SK-N-SH (cell line): Measurements from ENCODE around the gene CEP250.

Experiments
- FOSL2 ChIP-seq: IDR thresholded peaks from 2 replicates; pipeline ENCODE4 v1.4.0; 2012; ENCODE audit warnings: low read depth, mild to moderate bottlenecking, moderate library complexity, borderline replicate concordance
- FOXJ3 ChIP-seq: sonication (generic); formaldehyde crosslinking; IDR thresholded peaks from 2 replicates; pipeline ENCODE4 v1.5.1; 2020; ENCODE audit warnings: mild to moderate bottlenecking, missing genetic modification reagents
- GABPA ChIP-seq: IDR thresholded peaks from 2 replicates; pipeline ENCODE4 v1.4.0; 2012; ENCODE audit warnings: low read depth, mild to moderate bottlenecking
- JUND ChIP-seq: IDR thresholded peaks from 2 replicates; pipeline ENCODE4 v1.4.0; 2012
- POLR2AphosphoS5 ChIP-seq: IDR thresholded peaks from 2 replicates; pipeline ENCODE4 v1.6.1; 2012; ENCODE audit warnings: low read depth, low read length
- RAD21 ChIP-seq: IDR thresholded peaks from 2 replicates; pipeline ENCODE4 v1.6.1; 2012; ENCODE audit warnings: mild to moderate bottlenecking, low read length
- RFX5 ChIP-seq: IDR thresholded peaks from 2 replicates; pipeline ENCODE4 v1.6.1; 2012; ENCODE audit warnings: mild to moderate bottlenecking, improper control_type of control experiment, low read length
- TAF1 ChIP-seq: IDR thresholded peaks from 2 replicates; pipeline ENCODE4 v1.6.1; 2012; ENCODE audit warnings: low read depth, mild to moderate bottlenecking, low read length, moderate library complexity, borderline replicate concordance
- YY1 ChIP-seq: IDR thresholded peaks from 2 replicates; pipeline ENCODE4 v1.4.0; 2012; ENCODE audit warnings: low read depth, mild to moderate bottlenecking
- TF ChIP-seq, protein P1 (sequence below): fragments of 200-600 bp; sonication (generic); IDR thresholded peaks from 2 replicates; pipeline ENCODE4 v1.6.1; 2017; ENCODE audit warnings: antibody characterized with exemption, mild to moderate bottlenecking, moderate library complexity
- TF ChIP-seq, protein P2 (sequence below): IDR thresholded peaks from 2 replicates; pipeline ENCODE4; 2012
- TF ChIP-seq, protein P3 (sequence below): IDR thresholded peaks from 2 replicates; pipeline ENCODE4 v1.4.0; 2012; ENCODE audit warnings: low read depth, borderline replicate concordance
- TF ChIP-seq, protein P4 (sequence below): IDR thresholded peaks from 2 replicates; pipeline ENCODE4 v1.6.1; 2012; ENCODE audit warnings: mild to moderate bottlenecking, low read depth, low read length, moderate library complexity

DNA sequence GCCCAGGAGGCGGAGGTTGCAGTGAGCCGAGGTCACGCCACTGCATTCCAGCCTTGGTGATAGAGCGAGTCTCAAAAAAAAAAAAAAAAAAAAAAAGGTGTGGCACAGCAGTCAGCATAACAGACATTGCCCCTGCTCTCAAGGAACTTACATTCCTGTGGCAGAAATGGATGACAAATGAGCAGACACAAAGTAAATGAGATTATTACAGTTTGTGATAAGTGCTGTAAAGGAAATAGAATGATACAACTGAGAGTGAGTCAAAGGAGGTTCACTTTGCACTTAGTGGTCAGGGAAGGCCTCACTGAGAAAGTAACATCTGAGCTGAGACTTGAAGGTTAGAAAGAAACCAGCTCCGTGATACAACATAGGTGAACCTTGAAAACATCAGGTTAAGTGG, 36.4 kb downstream of the CEP250 start:
- no peak for TF ChIP-seq YY1
- TF ChIP-seq, protein P1, sequence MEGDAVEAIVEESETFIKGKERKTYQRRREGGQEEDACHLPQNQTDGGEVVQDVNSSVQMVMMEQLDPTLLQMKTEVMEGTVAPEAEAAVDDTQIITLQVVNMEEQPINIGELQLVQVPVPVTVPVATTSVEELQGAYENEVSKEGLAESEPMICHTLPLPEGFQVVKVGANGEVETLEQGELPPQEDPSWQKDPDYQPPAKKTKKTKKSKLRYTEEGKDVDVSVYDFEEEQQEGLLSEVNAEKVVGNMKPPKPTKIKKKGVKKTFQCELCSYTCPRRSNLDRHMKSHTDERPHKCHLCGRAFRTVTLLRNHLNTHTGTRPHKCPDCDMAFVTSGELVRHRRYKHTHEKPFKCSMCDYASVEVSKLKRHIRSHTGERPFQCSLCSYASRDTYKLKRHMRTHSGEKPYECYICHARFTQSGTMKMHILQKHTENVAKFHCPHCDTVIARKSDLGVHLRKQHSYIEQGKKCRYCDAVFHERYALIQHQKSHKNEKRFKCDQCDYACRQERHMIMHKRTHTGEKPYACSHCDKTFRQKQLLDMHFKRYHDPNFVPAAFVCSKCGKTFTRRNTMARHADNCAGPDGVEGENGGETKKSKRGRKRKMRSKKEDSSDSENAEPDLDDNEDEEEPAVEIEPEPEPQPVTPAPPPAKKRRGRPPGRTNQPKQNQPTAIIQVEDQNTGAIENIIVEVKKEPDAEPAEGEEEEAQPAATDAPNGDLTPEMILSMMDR = no peak
- TF ChIP-seq RAD21 = no peak
- TF ChIP-seq GABPA = no peak
- TF ChIP-seq, protein P2, sequence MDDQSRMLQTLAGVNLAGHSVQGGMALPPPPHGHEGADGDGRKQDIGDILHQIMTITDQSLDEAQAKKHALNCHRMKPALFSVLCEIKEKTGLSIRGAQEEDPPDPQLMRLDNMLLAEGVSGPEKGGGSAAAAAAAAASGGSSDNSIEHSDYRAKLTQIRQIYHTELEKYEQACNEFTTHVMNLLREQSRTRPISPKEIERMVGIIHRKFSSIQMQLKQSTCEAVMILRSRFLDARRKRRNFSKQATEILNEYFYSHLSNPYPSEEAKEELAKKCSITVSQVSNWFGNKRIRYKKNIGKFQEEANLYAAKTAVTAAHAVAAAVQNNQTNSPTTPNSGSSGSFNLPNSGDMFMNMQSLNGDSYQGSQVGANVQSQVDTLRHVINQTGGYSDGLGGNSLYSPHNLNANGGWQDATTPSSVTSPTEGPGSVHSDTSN = no peak
- TF ChIP-seq JUND = no peak
- no peak for TF ChIP-seq TAF1
- TF ChIP-seq POLR2AphosphoS5 = no peak
- TF ChIP-seq, protein P3, sequence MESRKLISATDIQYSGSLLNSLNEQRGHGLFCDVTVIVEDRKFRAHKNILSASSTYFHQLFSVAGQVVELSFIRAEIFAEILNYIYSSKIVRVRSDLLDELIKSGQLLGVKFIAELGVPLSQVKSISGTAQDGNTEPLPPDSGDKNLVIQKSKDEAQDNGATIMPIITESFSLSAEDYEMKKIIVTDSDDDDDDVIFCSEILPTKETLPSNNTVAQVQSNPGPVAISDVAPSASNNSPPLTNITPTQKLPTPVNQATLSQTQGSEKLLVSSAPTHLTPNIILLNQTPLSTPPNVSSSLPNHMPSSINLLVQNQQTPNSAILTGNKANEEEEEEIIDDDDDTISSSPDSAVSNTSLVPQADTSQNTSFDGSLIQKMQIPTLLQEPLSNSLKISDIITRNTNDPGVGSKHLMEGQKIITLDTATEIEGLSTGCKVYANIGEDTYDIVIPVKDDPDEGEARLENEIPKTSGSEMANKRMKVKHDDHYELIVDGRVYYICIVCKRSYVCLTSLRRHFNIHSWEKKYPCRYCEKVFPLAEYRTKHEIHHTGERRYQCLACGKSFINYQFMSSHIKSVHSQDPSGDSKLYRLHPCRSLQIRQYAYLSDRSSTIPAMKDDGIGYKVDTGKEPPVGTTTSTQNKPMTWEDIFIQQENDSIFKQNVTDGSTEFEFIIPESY = no peak
- no peak for TF ChIP-seq FOXJ3 (CRISPR knock-in tag)
- TF ChIP-seq, protein P4, sequence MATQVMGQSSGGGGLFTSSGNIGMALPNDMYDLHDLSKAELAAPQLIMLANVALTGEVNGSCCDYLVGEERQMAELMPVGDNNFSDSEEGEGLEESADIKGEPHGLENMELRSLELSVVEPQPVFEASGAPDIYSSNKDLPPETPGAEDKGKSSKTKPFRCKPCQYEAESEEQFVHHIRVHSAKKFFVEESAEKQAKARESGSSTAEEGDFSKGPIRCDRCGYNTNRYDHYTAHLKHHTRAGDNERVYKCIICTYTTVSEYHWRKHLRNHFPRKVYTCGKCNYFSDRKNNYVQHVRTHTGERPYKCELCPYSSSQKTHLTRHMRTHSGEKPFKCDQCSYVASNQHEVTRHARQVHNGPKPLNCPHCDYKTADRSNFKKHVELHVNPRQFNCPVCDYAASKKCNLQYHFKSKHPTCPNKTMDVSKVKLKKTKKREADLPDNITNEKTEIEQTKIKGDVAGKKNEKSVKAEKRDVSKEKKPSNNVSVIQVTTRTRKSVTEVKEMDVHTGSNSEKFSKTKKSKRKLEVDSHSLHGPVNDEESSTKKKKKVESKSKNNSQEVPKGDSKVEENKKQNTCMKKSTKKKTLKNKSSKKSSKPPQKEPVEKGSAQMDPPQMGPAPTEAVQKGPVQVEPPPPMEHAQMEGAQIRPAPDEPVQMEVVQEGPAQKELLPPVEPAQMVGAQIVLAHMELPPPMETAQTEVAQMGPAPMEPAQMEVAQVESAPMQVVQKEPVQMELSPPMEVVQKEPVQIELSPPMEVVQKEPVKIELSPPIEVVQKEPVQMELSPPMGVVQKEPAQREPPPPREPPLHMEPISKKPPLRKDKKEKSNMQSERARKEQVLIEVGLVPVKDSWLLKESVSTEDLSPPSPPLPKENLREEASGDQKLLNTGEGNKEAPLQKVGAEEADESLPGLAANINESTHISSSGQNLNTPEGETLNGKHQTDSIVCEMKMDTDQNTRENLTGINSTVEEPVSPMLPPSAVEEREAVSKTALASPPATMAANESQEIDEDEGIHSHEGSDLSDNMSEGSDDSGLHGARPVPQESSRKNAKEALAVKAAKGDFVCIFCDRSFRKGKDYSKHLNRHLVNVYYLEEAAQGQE = no peak
- TF ChIP-seq RFX5 = no peak
- TF ChIP-seq FOSL2 = no peak
